ENCODE measurements around the gene SH3BP5. TPM values are rescaled to one million over a fixed set of nuclear protein-coding genes. Genes with fewer than 3 reads are reported as not detected.

Gene SH3BP5
- total RNA-seq, 1 donor from 2014 or later, result 104 TPM

DNA sequence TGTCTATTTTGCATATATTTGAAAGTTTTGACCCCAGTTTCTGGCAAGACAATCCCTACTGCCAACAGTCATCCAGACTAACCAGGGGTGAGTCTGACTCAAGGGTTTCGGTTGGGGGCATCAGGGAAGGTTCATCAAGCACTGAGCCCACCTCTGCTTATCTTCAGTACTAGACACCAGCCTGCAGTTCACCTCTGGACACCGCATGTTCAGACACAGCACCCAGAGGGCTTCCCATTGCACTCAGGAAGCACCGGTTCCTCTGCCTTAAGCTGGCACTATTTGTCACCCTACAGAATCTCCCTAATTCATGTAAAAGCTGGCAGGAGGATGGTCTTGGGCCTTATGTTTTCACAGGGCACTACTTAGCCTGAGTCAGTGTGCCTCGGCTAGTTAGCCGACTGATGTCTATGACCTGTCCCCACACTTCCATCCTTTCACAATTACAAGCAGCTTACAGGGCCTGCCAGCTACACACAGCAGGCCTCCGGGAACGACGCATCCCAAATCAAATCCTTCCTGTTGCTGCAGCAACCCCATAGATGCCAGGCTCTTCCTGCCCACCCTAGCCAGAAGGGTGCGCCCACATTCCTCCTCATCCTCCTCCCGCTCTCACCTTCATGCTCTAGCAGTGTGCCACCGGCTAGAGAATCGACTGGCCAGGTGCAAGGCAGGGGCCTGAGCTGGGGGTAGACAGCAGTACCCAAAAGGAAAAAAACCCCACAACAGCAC, 52.5 kb downstream of the SH3BP5 start:
- intact Hi-C loops (cut with micrococcal nuclease), result no loop called here

DNA sequence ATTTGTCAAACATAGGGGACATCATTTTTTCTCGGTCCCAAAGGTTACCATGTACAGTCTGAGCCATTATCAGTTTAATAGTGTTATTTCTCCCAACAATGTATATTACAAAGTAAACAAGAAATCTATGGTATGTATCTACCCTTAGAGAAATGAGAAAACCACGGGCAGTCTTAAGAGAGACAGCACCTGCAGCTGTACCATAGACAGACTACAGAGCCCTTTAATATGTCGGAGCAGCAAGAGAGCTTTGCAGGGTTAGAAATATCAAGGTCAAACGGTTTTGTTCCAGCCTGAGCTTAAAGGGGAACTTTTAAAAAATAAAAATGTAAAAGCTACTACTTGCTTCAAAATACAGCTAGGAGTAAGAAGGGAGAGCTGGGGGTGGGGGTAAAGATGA, 53.2 kb downstream of the SH3BP5 start:
- intact Hi-C loops (cut with micrococcal nuclease), result no loop called here

GRCh38 chr3:15277861-15278500, 54.4 kb downstream of the SH3BP5 start:
- intact Hi-C loops (cut with micrococcal nuclease), result no loop called here

DNA sequence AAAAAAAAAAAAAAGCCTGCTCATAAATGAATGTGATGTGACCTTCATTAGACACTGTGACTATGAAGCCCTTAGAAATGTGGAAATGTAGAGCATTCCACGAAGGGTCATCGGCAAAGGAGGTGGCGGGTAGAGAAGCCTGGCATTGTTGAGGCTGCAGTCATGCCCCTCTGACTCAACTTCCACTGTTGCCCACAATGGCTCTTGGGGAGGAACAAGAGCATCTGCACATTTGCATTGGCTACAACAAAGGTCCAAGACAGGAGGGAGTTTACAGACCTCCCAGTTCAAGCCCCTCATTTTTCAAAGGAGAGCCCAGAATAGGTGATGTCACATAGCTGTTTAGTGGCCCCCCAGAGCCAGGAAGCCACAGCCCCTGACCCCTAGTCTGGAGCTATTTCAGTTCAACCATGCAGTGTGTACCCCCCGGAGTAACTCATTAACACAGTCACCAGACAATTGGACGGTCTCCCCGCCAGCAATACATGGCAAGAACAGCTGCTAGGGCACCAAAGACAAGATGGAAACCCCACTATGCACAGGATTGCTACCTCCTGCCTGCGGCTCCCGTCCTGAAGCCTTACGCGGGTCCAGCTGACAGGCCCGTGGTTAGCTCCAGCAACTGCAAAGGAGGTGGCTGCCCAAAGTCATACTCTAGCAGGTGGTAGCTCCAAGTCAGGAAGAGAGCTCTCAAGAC, 56.2 kb downstream of the SH3BP5 start:
- intact Hi-C loops (cut with micrococcal nuclease), result no loop called here

- intact Hi-C loops (cut with micrococcal nuclease), result loop anchor here (5.0 kb wide), 2 partner anchors 264 to 524 kb away; partner anchors contain the start of gene ANKRD28
Observed at GRCh38 chr3:15273227-15273626, 59.2 kb downstream of the SH3BP5 start.

DNA sequence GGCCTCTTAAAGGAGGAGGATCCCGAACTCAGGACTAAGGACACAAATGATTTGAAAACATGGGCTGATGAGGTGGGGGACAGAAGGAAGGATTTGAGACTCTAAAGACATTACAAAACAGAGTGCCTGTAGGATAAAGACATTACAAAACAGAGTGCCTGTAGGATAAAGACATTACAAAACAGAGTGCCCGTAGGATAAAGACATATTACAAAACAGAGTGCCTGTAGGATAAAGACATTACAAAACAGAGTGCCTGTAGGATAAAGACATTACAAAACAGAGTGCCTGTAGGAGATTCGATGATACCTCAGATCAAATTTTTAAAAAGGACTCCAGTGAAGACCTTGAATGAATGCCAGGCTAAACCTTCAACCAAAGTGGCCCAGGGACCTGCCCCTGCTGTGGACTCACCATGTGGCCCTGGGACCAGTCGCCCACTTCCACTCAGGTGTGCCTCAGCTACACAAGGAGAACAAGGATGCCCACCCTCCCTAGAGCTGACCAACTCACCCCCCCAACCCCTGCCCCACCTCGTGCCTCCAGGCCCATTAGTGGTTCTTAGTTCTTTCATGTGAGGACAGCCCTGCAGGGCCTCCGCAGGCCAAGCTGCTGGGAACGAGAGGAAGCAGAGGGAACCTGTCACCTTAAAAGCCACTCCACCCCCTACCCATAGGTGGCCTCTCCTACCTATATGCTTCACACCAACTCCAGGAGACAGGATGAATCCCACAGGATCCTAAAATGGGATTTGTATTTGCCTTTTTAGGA, 59.8 kb downstream of the SH3BP5 start:
- intact Hi-C loops (cut with micrococcal nuclease), result loop anchor here (1.0 to 5.0 kb wide), 4 partner anchors 20 to 525 kb away; partner anchors contain the start of gene ANKRD28

GRCh38 chr3:15271785-15272381, 60.5 kb downstream of the SH3BP5 start:
- intact Hi-C loops (cut with micrococcal nuclease), result loop anchor here (1.0 to 5.0 kb wide), 5 partner anchors 20 to 525 kb away; partner anchors contain the start of gene ANKRD28

- intact Hi-C loops (cut with micrococcal nuclease), result loop anchor here (1.0 to 5.0 kb wide), 3 partner anchors 90 to 526 kb away; partner anchors contain the start of gene ANKRD28
Observed at GRCh38 chr3:15271030-15271429, 61.4 kb downstream of the SH3BP5 start.

GRCh38 chr3:15269091-15269989, 63.0 kb downstream of the SH3BP5 start:
- intact Hi-C loops (cut with micrococcal nuclease), result loop anchor here (1.0 kb wide), 1 partner anchor 63 kb away; the partner anchor contains the start of gene CAPN7

DNA sequence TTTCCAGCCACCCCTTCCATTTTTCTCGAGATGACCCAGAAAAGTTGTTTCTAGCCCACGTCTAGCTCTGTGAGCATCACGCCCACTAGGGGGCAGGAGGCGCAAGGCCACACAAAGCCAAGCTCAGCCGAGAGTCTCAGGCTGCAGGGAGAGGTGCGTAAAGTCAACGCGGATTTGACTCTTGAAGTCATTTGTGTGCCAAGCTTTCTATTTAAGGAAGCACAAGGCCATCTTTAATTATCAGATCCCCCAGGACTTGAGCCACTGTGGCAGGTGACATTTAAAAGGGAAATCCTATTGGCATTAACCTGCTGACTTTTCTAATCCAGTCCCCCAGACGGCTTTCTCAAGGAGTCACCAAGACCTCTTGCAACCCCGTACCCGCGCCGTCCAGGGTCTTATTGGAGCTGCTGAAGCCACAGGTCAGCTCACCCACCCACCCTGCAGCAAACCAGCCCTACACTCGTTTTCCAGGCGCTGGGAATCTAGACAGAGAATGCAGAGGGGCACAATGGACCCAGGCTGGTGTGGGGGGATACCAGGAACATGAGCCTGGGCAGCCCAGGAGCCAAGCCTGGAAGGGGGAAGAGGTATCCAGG, 64.3 kb downstream of the SH3BP5 start:
- intact Hi-C loops (cut with micrococcal nuclease), result loop anchor here (1.0 kb wide), 9 partner anchors 42 to 333 kb away; partner anchors contain the start of genes BTD, EAF1, HACL1 and METTL6

DNA sequence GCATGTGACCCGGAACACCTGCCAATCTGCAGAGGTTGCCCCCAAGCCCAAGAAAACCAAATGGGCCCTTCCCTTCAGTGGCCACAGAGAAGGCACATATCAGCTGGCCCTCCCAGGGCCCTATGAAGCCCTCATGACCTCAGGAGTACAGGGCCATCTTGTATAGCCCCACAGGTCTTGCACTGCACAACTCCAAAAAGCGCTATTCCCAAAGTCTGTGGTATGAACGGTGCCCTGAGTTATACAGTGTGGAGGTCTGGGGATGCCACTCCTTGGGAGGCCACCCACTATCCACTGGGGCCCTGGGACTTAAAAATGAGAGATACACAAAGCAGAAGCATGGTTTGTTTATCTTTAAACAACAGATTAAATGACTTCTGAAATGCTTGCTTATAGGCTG, 64.9 kb downstream of the SH3BP5 start:
- intact Hi-C loops (cut with micrococcal nuclease), result no loop called here

GRCh38 chr3:15266510-15267376, 65.6 kb downstream of the SH3BP5 start:
- intact Hi-C loops (cut with micrococcal nuclease), result no loop called here

GRCh38 chr3:15265655-15266509, 66.5 kb downstream of the SH3BP5 start:
- intact Hi-C loops (cut with micrococcal nuclease), result no loop called here

DNA sequence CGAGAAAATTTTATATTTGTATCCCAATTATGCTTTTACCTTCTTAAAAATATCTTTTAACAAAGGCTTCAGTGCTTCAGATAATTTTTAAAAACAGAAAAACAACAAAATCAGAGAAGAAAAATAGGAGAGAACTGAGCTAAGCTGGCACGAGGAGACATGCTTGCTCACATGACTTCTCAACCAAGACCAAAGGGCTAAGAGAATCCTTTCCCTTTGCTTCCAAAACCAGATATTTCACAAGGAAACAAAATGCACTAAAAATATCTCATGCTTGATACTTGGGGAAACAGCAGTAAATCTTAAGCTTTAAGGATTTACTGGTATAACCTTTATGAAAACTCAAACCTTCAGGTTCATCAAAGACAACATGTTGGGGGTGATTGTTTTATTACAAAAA, 67.9 kb downstream of the SH3BP5 start:
- intact Hi-C loops (cut with micrococcal nuclease), result no loop called here

DNA sequence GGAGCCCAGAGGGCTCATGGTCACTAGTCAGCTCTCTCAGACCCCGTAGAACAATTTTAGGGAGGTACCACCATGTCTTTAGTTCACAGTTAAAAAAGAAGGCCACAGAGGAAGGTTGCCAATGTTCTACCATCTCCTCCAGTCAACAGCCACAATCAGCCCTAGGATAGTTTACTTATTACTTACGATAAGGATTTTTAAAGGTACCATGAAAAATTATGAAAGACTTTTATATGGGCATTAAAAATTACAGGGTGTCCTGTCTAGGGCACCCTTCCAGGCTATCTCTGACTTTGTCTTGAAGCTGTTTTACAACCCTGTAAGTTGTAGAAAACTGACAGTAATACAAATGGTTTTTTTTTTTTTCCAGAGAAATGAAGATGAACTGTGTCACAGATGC, 68.5 kb downstream of the SH3BP5 start:
- intact Hi-C loops (cut with micrococcal nuclease), result no loop called here

DNA sequence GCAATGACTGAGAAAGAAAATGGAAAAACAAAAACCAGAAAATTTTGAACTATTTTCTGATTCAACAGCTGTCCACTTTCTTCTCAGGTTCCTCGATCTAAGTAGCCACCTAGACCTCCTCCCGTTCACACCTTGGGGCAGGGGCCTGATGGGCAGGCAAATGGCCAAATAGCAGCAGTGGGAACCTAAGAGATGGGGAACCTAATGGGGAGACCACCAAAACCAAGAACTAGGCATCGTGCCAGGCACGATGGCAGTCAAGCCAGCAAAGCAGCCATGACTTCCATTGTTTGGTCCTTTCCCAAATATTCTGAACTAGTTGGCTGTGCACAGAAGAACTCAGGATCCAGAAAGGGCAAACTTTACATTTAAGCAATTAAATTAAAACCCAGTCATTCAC, 69.3 kb downstream of the SH3BP5 start:
- intact Hi-C loops (cut with micrococcal nuclease), result no loop called here

DNA sequence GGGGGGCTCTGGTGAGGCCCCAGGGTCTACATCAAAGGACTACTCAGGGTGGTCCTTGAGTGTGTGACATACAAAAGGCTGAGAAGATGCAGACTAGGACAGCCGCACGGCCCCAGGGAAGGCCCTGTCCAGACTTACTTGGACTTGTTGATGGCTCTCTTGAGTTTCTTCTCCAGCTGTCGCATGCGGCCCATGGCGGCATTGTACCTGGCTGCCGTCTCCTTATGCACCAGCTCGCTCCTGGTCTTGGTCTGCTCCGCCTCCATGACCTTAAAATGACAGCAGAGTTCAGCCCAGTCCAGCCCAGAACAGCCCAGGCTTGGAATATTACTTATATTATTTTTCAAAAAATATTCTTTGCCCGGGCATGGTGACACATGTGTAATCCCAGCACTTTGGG, 70.4 kb downstream of the SH3BP5 start:
- intact Hi-C loops (cut with micrococcal nuclease), result no loop called here
